ENCODE measurements around the gene GLB1L2.

The GLB1L2 gene

DNA sequence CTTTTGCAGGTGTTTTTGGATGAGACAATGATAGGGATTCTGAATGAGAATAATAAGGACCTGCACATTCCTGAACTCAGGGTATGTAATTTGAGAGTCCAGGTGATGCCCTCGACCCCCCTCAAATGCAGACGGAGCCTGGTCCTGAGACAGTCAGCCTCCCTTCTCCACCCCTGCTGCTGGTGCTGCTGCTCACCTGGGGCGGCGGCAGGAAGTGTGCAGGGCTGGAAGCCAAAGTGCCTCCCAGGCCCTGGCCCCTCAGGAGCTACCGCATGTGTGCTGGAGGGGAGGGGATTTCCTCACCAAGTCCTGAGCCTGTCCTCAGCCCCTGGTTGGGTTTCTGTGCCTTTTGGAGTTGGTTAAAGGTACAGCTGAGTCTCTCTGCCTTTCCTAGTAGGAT, 19.0 kb upstream of the GLB1L2 start:
- H3K27me3 ChIP-seq (ENCODE audit: insufficient read depth, poor library complexity, severe bottlenecking), result no peaks in the 10 kb centered on the region
- no peak overlapping the region for H3K4me3 ChIP-seq (replicated peaks; ENCODE audit: insufficient read depth, low read length)
- DNase-seq (ENCODE audit: low read depth in 1 of 2, low spot score in 1 of 2), result no peak
- H3K27ac ChIP-seq (replicated peaks), result no peak overlapping the region
- no peak for TF ChIP-seq SPI1 (IDR thresholded peaks at IDR 0.05; ENCODE audit: borderline replicate concordance, low read depth)
- TF ChIP-seq, protein P1, sequence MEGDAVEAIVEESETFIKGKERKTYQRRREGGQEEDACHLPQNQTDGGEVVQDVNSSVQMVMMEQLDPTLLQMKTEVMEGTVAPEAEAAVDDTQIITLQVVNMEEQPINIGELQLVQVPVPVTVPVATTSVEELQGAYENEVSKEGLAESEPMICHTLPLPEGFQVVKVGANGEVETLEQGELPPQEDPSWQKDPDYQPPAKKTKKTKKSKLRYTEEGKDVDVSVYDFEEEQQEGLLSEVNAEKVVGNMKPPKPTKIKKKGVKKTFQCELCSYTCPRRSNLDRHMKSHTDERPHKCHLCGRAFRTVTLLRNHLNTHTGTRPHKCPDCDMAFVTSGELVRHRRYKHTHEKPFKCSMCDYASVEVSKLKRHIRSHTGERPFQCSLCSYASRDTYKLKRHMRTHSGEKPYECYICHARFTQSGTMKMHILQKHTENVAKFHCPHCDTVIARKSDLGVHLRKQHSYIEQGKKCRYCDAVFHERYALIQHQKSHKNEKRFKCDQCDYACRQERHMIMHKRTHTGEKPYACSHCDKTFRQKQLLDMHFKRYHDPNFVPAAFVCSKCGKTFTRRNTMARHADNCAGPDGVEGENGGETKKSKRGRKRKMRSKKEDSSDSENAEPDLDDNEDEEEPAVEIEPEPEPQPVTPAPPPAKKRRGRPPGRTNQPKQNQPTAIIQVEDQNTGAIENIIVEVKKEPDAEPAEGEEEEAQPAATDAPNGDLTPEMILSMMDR (IDR thresholded peaks at IDR 0.05; ENCODE audit: insufficient read depth, low read length), result no peak
- TF ChIP-seq POLR2AphosphoS5 (IDR thresholded peaks at IDR 0.05; ENCODE audit: low read depth), result no peak
- TF ChIP-seq REST (IDR thresholded peaks at IDR 0.05; ENCODE audit: insufficient replicate concordance, low read depth), result no peak
- TF ChIP-seq GABPA (IDR thresholded peaks at IDR 0.05; ENCODE audit: low read depth), result no peak

- no peak overlapping the region for H3K4me3 ChIP-seq (replicated peaks; ENCODE audit: insufficient read depth, low read length)
- no peaks in the 10 kb centered on the region for H3K27me3 ChIP-seq (ENCODE audit: insufficient read depth, poor library complexity, severe bottlenecking)
- no peak overlapping the region for H3K27ac ChIP-seq (replicated peaks)
- DNase-seq (ENCODE audit: low read depth in 1 of 2, low spot score in 1 of 2), result no peak
- TF ChIP-seq SPI1 (IDR thresholded peaks at IDR 0.05; ENCODE audit: borderline replicate concordance, low read depth) (no peak), REST (IDR thresholded peaks at IDR 0.05; ENCODE audit: insufficient replicate concordance, low read depth) (no peak), POLR2AphosphoS5 (IDR thresholded peaks at IDR 0.05; ENCODE audit: low read depth) (no peak), GABPA (IDR thresholded peaks at IDR 0.05; ENCODE audit: low read depth) (no peak)
- TF ChIP-seq, protein P1 (IDR thresholded peaks at IDR 0.05; ENCODE audit: insufficient read depth, low read length), result no peak
Measured at GRCh38 chr11:134313379-134313778, 18.4 kb upstream of the GLB1L2 start.

DNA sequence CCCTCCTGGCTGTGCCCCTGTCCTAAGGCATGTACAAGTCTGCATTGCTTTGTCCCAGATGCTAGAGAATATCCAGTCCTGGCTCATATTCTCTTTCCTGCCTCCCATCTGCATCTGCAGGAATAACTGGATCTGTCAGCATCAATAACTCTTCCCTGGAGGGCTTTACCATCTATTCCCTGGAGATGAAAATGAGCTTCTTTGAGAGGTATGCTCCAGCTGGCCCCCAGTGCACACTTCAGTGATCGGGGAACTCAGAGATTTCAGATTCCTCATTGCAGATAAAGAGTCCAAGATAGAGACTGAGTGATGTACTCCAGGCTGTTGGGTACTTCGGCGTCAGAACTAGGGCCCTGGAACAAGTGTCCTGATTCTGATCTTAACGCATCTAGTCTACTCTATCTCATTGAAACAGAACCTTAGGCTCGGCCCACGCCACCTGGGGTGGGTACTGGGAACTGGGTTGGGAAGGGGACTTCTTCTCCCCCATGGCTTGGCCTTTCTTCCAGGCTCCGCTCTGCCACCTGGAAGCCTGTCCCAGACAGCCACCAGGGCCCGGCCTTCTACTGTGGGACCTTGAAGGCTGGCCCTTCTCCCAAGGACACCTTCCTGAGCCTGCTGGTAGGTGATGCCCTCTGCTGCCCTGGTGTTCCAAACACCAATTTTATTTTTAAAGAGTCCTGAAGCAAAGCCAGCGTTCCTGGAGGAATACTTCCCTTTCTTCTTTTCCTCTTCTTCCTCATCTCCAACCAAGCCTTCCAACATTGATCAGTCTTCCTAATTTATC, 17.8 kb upstream of the GLB1L2 start:
- Histone ChIP-seq H3K27me3 (ENCODE audit: insufficient read depth, poor library complexity, severe bottlenecking) (no peaks in the 10 kb centered on the region), H3K27ac (replicated peaks) (no peak overlapping the region), H3K4me3 (replicated peaks; ENCODE audit: insufficient read depth, low read length) (no peak overlapping the region)
- DNase-seq (ENCODE audit: low read depth in 1 of 2, low spot score in 1 of 2), result no peak
- TF ChIP-seq GABPA (IDR thresholded peaks at IDR 0.05; ENCODE audit: low read depth) (no peak), SPI1 (IDR thresholded peaks at IDR 0.05; ENCODE audit: borderline replicate concordance, low read depth) (no peak), REST (IDR thresholded peaks at IDR 0.05; ENCODE audit: insufficient replicate concordance, low read depth) (no peak), POLR2AphosphoS5 (IDR thresholded peaks at IDR 0.05; ENCODE audit: low read depth) (no peak)
- TF ChIP-seq, protein P1 (IDR thresholded peaks at IDR 0.05; ENCODE audit: insufficient read depth, low read length), result no peak
